GM23248 (cell line): ENCODE results near the gene KPNA6.

ENCODE experiments used
- EZH2 ChIP-seq: fragments of 200-600 bp; sonication (generic); IDR thresholded peaks from 2 replicates; pipeline ENCODE4 v1.6.1; 2018; ENCODE audit warnings: antibody characterized with exemption, mild to moderate bottlenecking; ENCODE audit not compliant: insufficient read depth, poor library complexity, severe bottlenecking
- EZH2phosphoT487 ChIP-seq: fragments of 200-600 bp; sonication (generic); IDR thresholded peaks from 2 replicates; pipeline ENCODE4 v1.6.1; 2018; ENCODE audit warnings: antibody characterized with exemption, moderate library complexity, mild to moderate bottlenecking, low read depth; ENCODE audit not compliant: insufficient read depth

DNA sequence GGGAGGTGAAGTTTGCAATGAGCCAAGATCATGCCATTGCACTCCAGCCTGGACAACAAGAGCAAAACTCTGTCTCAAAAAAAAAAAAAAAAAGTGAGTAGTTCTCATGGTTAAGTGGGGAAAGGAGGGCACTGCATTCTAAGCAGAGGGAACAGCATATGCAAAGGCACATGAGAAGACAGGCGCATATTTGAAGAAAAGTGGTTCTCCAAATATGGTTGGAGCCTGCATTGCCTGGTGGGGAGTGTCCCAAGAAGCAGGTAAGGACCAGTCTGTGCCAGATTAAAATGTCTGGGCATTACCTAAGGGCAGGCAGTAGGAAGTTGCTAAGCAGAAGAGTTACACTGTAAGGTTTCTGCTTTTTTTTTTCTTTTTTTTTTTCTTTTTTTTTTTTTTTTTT is 2.5 kb upstream of the KPNA6 start:
- TF ChIP-seq EZH2 (no peak), EZH2phosphoT487 (no peak)
